PC-3 (cell line): ENCODE data around the gene WWC2. TPM values are rescaled to one million over a fixed set of nuclear protein-coding genes. Genes with fewer than 3 reads are reported as not detected.

Source experiments
- ATAC-seq: fragments of 200-7000 bp; cut with Tn5 transposase; 2 replicates; pipeline ENCODE4 v1.9.1; 2020; ENCODE audit warnings: mild to moderate bottlenecking, moderate library complexity
- BruUV-seq: library from RNA; stranded (reverse); fragments of 400-500 nt; replicated peaks from 2 replicates; lab custom pipeline; 2021; lab: Mats Ljungman, UMichigan
- CTCF ChIA-PET: fragments of 300-600 bp; sonication (Branson Sonifier 250); formaldehyde crosslinking; loops from one replicate; lab custom pipeline; 2022; ENCODE audit warnings: antibody characterized with exemption; lab: Charles Lee
- POLR2A ChIA-PET: fragments of 300-600 bp; sonication (Branson Sonifier 250); formaldehyde crosslinking; loops from one replicate; lab custom pipeline; 2022; ENCODE audit warnings: antibody characterized with exemption; ENCODE audit not compliant: unreplicated experiment; lab: Charles Lee
- DNase-seq: peaks from one replicate; pipeline ENCODE4 v3.0.0-alpha.2; 2015
- H2AFZ ChIP-seq: fragments of 300-600 bp; sonication (generic); 2 replicates; pipeline ENCODE4 v1.6.0; 2016; ENCODE audit warnings: antibody characterized with exemption, low read length
- H3F3A ChIP-seq: fragments of 300-600 bp; sonication (generic); one replicate; pipeline ENCODE4 v1.6.0; 2017; ENCODE audit warnings: antibody characterized with exemption, low read length, control low read depth, mild to moderate bottlenecking; ENCODE audit not compliant: unreplicated experiment
- H3K27ac ChIP-seq: fragments of 300-600 bp; sonication (generic); 2 replicates; pipeline ENCODE4 v1.5.1; 2016; ENCODE audit warnings: mild to moderate bottlenecking, low read length
- H3K27me3 ChIP-seq: fragments of 300-600 bp; sonication (generic); 2 replicates; pipeline ENCODE4 v1.6.1; 2016; ENCODE audit warnings: low read length, mixed read lengths
- H3K36me3 ChIP-seq: fragments of 300-600 bp; sonication (generic); 2 replicates; pipeline ENCODE4 v1.6.1; 2016; ENCODE audit warnings: low read depth, mixed run types, low read length, mixed read lengths
- H3K4me1 ChIP-seq: fragments of 300-600 bp; sonication (generic); 2 replicates; pipeline ENCODE4 v1.5.1; 2016; ENCODE audit warnings: low read length; ENCODE audit not compliant: insufficient read depth
- H3K4me2 ChIP-seq: fragments of 300-600 bp; sonication (generic); 2 replicates; pipeline ENCODE4 v1.6.0; 2016; ENCODE audit warnings: low read length
- H3K4me3 ChIP-seq: fragments of 300-600 bp; sonication (generic); 2 replicates; pipeline ENCODE4 v1.5.1; 2016; ENCODE audit warnings: mild to moderate bottlenecking, low read length, mixed read lengths
- H3K79me2 ChIP-seq: fragments of 300-600 bp; sonication (generic); 2 replicates; pipeline ENCODE4 v1.6.1; 2017; ENCODE audit warnings: low read length, mixed read lengths
- H3K9ac ChIP-seq: fragments of 300-600 bp; sonication (generic); 2 replicates; pipeline ENCODE4 v1.6.0; 2016; ENCODE audit warnings: mild to moderate bottlenecking, low read length
- H3K9me2 ChIP-seq: fragments of 300-600 bp; sonication (generic); replicated peaks from 2 replicates; pipeline ENCODE4 v1.6.1; 2016; ENCODE audit warnings: mixed run types, low read length, mixed read lengths
- H3K9me3 ChIP-seq: fragments of 300-600 bp; sonication (generic); 2 replicates; pipeline ENCODE4 v1.6.1; 2016; ENCODE audit warnings: low read length, mixed read lengths
- H4K20me1 ChIP-seq: fragments of 300-600 bp; sonication (generic); 2 replicates; pipeline ENCODE4 v1.6.1; 2016; ENCODE audit warnings: low read length, mixed read lengths
- EZH2 ChIP-seq: fragments of 300-600 bp; sonication (generic); IDR thresholded peaks from one replicate; pipeline ENCODE4 v1.6.1; 2017; ENCODE audit warnings: antibody characterized with exemption, mild to moderate bottlenecking, low read length; ENCODE audit not compliant: unreplicated experiment
- EZH2phosphoT487 ChIP-seq: fragments of 300-600 bp; sonication (generic); IDR thresholded peaks from 2 replicates; pipeline ENCODE4 v1.6.1; 2018; ENCODE audit warnings: mild to moderate bottlenecking, antibody characterized with exemption, low read length, borderline replicate concordance
- intact Hi-C: fragments of 100-400 bp; cut with micrococcal nuclease; formaldehyde crosslinking; loops from 2 replicates; pipeline ENCODE4 v1.9.0; 2023
- total RNA-seq: library from RNA; depleted of rRNA; stranded (reverse); fragments of >200 nt; gene quantifications from 2 replicates; pipeline ENCODE4 v1.2.3, GENCODE V29; 2014
- TF ChIP-seq, protein P1 (sequence below): fragments of 300-600 bp; sonication (generic); conservative IDR thresholded peaks from 2 replicates; pipeline ENCODE4 v1.5.1; 2017; ENCODE audit warnings: antibody characterized with exemption, low read depth, mild to moderate bottlenecking, low read length

WWC2 gene
- total RNA-seq, 1 experiment from 2014 or later = 15.8 TPM

DNA sequence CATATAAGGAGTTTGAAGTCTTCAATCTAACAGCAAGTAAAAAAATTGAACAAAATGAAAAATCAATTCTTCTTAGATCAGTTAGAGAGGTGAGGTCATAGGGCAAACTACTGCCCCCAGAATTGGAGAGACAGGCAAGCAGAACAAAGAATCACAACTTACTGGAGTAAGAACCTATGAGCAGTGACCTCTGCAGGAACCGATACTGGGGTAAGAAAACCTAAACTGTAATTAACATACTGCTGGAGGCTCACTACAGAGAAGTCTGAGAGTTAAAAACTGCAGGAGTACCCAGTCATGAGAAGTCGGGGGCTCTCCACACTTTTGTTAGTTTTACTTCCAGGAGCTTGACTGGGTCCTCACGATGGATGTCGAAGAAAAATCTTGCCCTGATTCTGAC lies 205.0 kb downstream of the WWC2 start:
- no peaks in the 10 kb centered on the region for H4K20me1 ChIP-seq
- no peak for DNase-seq
- no peaks in the 10 kb centered on the region for H3K9me2 ChIP-seq
- H3K9ac ChIP-seq = no peak overlapping the region
- no peak overlapping the region for H3K27ac ChIP-seq
- intact Hi-C loops = no loop called here
- no peak for ATAC-seq
- H3F3A ChIP-seq = no peaks in the 10 kb centered on the region
- BruUV-seq = no TSS peak
- no peaks in the 10 kb centered on the region for H3K9me3 ChIP-seq
- no peak overlapping the region for H3K4me2 ChIP-seq
- no peaks in the 10 kb centered on the region; the same call in 1 of the 2 replicates for H3K4me1 ChIP-seq
- TF ChIP-seq, protein P1, sequence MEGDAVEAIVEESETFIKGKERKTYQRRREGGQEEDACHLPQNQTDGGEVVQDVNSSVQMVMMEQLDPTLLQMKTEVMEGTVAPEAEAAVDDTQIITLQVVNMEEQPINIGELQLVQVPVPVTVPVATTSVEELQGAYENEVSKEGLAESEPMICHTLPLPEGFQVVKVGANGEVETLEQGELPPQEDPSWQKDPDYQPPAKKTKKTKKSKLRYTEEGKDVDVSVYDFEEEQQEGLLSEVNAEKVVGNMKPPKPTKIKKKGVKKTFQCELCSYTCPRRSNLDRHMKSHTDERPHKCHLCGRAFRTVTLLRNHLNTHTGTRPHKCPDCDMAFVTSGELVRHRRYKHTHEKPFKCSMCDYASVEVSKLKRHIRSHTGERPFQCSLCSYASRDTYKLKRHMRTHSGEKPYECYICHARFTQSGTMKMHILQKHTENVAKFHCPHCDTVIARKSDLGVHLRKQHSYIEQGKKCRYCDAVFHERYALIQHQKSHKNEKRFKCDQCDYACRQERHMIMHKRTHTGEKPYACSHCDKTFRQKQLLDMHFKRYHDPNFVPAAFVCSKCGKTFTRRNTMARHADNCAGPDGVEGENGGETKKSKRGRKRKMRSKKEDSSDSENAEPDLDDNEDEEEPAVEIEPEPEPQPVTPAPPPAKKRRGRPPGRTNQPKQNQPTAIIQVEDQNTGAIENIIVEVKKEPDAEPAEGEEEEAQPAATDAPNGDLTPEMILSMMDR = no peak
- no peak for TF ChIP-seq EZH2phosphoT487
- no peak for TF ChIP-seq EZH2
- ChIA-PET CTCF (no interaction called here), POLR2A (no interaction called here)
- no peak overlapping the region for H3K4me3 ChIP-seq
- no peaks in the 10 kb centered on the region for H3K36me3 ChIP-seq
- no peak overlapping the region for H2AFZ ChIP-seq
- H3K27me3 ChIP-seq = no peaks in the 10 kb centered on the region
- no peaks in the 10 kb centered on the region for H3K79me2 ChIP-seq

GRCh38 chr4:183304538-183304937 lies 205.5 kb downstream of the WWC2 start:
- DNase-seq = no peak
- Histone ChIP-seq H3K27me3 (no peaks in the 10 kb centered on the region), H3K27ac (no peak overlapping the region), H3K4me1 (no peaks in the 10 kb centered on the region; the same call in 1 of the 2 replicates), H3K9me3 (no peaks in the 10 kb centered on the region), H4K20me1 (no peaks in the 10 kb centered on the region), H2AFZ (no peak overlapping the region), H3K9ac (no peak overlapping the region), H3K79me2 (no peaks in the 10 kb centered on the region), H3K4me3 (no peak overlapping the region), H3K36me3 (no peaks in the 10 kb centered on the region), H3K9me2 (no peaks in the 10 kb centered on the region), H3F3A (no peaks in the 10 kb centered on the region), H3K4me2 (no peak overlapping the region)
- ChIA-PET POLR2A (no interaction called here), CTCF (no interaction called here)
- no TSS peak for BruUV-seq
- TF ChIP-seq EZH2phosphoT487 (no peak), EZH2 (no peak)
- TF ChIP-seq, protein P1 = no peak
- intact Hi-C loops = no loop called here
- ATAC-seq = no peak

DNA sequence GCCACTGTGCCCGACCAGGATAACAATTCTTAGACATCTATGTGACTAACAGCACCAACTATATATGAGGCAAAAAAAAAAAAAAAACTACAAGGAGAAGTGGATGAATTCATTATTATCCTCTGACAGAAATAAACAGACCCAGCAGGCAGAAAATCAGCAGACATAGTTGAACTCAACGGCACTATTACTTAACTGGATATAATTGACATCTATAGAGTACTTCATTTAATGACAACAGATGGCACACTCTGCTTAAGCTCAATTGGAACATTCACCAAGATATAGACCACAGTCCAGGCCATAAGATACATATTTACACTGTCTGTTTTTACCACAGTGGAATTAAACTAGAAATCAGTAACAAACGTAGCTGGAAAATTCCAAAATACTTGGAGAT lies 207.8 kb downstream of the WWC2 start:
- H3K79me2 ChIP-seq = no peaks in the 10 kb centered on the region
- no peak overlapping the region for H3K4me2 ChIP-seq
- H3K27me3 ChIP-seq = no peaks in the 10 kb centered on the region
- no peaks in the 10 kb centered on the region for H3F3A ChIP-seq
- H3K9me2 ChIP-seq = no peaks in the 10 kb centered on the region
- H4K20me1 ChIP-seq = no peaks in the 10 kb centered on the region
- no peaks in the 10 kb centered on the region for H3K36me3 ChIP-seq
- no peak overlapping the region for H3K4me3 ChIP-seq
- H2AFZ ChIP-seq = no peak overlapping the region
- H3K4me1 ChIP-seq = no peaks in the 10 kb centered on the region
- no TSS peak for BruUV-seq
- ATAC-seq (no peak), DNase-seq (no peak)
- no peak overlapping the region for H3K9ac ChIP-seq
- ChIA-PET POLR2A (no interaction called here), CTCF (no interaction called here)
- TF ChIP-seq, protein P1 = no peak
- TF ChIP-seq EZH2phosphoT487 = no peak
- H3K27ac ChIP-seq = no peak overlapping the region
- H3K9me3 ChIP-seq = no peaks in the 10 kb centered on the region
- intact Hi-C loops = no loop called here
